HuH-7.5 (cell line): ENCODE measurements around the gene CTCF.

ENCODE experiments used
- DNase-seq: peaks from one replicate; pipeline ENCODE4 v3.0.0; 2011; ENCODE audit warnings: low spot score

The CTCF gene

DNA sequence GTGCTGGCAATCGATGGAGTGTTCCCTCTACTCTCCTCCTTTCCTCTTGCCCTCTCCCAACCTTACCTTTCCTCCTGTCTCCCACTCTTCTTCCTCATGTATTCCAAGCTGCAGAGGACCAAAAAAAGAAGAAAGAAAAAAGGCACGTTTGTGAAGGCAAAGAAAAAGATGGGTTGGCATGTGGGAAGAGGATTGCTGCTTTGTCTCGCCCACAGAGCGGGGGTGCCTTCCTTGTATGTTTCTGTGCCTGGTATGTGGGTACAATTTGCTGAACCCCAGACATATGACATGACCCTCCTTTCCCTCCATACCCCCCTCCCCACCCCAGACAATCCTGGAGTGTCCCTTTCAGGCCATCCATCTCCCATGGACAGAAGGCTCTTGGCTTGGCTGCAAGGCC is 13.1 kb upstream of the CTCF start:
- DNase-seq: no peak

DNA sequence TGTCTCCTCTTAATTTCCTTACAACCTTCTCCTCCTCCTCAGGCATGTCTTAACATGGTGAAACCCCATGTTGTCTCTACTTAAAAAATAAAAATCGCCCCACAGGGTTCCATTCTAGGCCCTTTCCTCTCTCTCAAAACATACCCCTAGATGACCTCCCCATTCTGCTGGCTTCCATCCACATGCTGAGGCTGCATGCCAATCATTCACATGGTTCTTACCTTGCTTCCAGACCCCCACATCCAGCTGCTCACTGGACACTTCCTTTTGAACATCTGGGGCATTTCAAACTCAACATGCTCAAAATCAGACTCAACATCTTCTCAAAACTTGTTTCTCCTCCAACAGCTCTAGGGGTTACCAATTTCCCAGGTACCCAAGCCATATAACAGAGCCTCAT is 12.4 kb upstream of the CTCF start:
- DNase-seq: no peak

DNA sequence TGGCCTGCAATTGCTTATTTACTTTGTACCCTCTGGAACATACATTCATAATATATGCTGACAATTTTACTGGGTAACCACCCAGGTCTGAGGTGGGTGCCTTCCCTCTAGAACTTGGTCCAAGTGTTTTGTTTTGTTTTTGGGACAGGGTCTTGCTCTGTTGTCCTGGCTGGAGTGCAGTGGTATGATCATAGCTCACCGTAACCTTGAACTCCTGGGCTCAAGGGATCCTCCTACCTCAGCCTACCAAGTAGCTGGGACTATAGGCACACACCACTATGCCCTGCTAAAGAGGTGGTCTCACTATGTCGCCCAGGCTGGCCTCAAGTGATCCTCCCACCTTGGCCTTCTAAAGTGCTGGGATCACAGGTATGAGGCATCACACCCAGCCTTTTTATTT is 11.2 kb upstream of the CTCF start:
- DNase-seq: no peak

DNA sequence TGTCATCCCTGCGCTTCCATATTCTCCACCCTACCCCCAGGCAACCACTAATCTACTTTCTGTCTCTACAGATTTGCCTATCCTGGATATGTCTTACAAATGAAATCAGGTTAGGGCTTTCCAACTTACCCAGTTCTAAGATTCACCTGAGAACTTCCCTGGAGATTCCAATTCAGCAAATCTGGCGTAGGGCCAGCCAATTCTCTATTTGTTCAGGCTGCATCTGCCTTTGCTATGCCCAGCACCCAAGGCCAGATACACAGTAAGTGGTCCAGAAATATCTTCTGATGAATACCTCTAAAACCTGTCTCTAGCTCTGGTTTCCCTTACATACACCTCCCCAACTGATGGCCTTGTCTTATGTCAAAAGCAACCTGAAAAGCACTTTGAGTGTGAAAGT is 10.4 kb upstream of the CTCF start:
- DNase-seq: no peak

DNA sequence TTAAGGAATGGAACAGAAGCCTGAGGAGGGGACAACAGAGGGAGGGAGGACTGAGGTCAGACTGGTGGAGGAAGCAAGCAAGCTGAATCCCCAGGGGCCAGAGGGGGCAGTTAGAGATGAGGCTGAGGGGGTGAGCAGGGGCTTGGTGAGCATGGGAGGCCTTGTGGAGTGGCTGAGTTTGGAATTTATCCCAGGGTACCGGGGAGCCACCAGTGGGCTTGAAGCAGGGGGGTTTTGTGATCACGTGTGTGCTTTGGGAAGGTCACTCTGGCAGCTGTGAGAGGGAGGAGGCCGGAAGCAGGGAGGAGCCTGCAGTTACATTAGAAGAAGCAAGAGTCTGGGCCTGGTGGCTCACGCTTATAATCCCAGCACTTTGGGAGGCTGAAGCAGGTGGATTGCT is 9.8 kb upstream of the CTCF start:
- no peak for DNase-seq

DNA sequence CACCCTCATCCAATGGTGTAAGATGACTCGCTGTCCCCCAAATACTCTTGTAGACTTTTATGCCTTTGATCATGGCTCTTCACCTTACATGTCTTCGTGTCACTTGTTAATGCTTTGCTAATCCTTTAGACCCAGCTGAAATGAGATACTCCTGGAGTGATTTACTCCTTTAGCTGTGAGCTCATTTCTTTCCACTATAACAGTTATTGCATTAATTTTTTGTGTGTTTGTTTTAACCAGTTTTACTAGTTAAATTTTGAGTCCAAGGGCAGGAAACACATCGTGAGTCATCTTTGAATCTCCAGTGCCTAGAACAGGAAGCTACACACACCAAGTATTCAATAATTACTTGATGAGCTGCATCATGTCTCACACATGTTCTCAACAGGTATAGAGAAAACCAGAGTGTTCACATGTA is 6.5 kb upstream of the CTCF start:
- no peak for DNase-seq

DNA sequence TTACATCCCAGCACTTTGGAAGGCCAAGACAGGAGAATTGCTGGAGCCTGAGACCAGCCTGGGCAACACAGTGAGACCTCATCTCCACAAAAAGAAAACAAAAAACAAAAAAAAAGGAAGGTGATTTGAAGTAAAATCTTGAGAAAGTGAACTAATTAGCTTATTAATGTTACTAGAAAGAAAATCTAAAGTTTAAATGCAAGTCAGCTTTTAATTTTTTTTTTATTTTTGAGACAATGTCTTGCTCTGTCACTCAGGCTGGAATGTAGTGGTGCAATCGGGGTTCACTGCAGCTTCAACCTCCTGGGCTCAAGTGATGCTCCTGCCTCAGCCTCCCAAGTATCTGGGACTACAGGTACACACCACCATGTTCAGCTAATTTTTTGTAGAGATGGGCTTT is 3.5 kb upstream of the CTCF start:
- DNase-seq: no peak

DNA sequence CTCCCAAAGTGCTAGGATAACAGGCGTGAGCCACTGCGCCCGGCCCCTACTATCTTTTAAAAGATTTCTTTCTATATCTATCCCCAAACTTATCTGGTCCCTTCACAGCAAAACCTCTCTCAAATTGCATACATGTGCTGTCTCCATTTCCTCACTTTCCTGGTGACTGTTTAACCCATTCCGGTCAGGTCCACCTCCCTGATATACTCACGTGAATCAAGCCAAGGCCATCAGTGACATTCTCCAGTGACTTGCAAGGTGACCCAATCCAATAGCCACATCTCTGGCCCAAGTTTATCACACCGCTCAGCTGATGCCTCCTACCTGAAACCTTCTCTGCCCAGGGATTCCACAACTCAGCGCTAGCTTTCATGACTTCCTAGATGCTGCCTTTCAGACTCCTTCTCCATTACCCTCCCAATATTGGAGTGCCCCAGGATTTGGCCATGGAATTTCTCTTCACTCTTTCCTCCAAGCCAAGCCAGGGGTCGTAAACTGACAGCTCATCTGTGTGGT is 1.4 kb upstream of the CTCF start:
- no peak for DNase-seq

DNA sequence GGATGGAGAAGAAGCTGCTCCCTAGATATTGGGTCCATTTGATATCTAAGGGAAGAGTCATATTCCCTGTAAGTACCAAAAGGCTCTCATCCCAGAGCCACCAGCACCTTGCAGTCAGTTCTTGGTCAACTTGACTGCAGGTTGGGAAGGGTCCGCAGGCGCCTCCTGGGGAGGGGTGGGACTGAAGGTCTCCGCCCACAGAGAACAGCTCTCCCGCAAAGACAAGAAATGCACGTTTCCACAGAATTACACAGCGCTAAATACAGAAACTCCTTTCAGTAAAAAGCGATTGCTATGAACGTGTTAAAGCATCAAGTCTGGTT is 864 bp upstream of the CTCF start:
- no peak for DNase-seq

DNA sequence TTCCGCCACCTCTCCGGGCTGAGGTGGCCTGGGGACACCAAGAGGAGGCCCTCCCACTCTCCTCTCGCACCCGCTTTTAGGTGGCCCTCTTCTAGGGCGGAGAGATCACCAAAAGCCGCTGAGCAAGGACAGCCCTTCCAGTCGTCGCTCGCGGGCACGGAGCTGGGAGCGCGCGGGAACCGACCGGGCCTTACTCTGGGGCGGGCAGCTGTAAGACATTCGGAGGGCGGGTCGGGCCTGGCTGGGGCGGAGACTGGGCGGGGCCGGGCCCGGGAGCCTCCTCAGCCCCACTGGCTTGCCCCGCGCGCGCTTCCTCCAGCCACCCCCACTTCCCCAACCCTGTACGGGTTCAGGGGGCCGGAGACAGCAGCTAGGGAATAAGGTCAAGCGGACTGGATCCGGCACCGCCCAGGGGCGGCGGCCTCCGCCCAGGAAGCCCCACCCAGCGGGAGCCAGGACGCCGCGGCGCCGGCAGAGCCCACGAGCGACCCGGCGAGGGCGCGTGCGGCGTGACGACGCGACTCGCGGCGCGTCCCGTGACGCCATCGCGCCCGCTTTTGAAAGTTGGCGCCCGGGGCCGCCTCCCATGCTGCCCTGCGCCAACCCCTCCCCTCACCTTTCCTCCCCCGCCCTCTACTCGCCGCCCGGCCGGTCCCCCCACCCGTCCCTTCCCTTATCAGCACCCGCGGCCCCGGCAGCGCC is 351 bp upstream of the CTCF start:
- peak; percentile 94 for DNase-seq

DNA sequence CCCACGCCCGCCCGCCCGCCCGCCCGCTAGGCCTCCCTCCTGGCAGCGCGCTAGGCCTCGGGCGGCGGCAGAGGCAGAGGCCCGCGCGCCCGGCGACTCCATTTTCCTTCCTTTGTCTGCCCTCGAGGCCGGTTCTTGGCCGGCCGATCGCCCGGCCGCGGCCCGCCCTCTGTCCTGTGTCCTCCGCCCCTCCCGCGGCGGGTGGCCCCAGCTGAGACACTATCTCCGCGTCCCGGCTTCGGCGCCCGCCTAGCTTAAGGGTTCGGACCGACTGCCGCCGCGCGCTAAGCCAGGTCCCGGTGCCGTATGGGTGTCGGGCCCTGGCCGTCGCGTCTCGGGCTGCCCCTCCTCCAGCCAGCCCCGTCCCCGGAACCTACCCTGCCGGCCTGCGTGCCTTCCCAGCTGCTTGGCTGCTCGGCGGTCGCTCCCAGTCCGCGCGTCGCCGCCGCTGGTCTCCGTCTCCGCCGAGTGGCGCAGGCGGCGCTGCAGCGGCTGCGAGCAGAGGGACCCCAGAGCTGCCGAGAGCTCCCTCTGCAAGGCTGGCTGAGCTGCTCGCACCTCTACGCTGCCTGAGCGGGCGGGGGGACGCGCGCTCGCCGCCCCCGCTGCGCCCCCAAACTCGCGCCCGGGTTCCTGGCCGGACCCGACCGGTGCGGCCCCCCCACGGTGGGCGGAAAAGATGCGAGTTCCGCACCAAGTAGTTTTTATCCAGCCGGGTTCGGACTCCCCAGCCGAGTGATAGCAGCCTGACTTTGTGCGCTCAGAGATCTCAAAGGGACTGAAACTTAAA is 787 bp downstream of the CTCF start:
- peak; percentile 36 for DNase-seq

DNA sequence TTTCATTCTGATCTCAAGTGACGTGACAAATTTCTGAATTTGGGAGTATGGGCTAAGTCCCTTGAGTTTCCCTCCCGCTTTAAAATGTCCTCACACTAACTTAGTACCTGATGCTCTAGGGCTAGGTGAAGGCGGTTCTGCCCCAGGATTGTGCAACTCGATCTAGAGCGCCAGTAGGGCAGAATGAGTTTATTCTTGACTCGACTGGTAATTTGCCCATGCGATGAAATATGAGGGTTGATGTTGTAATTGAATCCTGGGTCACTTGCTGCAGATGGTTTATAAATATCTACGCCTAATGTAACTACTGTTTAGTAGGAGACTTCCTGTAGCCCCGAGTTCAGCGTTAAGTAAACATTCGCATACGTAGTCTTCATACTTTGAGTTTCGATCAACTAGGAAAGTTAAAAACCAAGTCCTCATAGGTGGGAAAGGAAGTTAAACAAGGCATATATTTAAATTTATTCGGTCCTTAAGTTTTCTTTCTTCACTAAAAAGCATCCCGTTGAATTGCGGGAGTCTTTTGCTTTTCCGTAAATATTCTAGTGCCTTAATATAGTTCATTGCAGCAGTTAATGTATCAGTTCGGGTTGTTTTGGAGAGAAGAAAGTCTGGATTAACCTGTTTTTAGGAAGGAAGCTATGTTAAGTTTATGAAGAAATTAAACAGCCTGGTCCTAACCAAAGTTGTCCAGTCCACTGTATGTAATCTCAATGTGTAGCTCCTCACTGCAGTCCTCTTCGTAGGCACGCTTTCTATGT is 1.6 kb downstream of the CTCF start:
- no peak for DNase-seq

DNA sequence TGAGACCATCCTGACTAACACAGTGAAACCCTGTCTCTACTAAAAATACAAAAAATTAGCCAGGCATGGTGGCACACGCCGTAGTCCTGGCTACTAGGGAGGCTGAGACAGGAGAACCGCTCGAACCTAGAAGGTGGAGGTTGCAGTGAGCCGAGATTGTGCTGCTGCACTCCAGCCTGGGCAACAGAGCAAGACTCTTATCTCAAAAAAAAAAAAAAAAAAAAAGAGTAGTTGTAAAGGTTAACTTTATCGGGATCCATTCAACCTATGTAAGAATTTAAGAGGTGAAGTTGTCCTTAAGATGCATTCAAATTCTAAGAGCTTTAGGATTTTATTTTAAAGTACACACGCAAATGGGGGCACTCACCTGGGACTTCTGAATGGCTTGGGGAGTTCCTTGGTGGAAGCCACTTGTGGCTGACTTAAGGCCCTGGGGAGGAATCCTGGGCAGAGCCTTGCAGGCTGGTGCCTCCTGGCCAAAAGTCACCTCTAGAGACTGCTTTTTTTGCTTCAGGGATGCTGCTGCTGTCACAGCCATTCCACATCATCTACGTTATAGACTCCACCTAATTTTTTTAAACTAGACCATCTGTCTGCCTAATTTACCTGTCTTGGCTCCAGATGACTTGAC is 3.3 kb downstream of the CTCF start:
- no peak for DNase-seq

DNA sequence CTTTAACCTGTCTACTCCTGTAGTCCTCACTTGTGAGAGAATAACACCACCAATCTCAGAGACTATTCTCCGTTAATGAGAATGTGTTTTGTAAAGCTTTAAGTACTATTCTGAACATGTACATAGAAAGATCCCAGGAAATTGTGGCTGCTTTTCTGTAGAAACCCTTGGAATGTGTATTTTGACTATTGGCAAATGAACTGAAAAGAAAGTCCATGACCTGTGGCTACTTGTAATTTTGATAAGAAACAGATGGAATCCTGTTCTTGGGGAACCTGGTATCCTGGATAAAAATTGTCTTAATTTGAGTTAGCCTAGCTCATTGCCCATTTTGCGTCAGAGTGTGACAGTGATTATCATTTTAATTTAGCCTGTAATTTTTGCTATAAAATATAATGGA is 9.1 kb downstream of the CTCF start:
- DNase-seq: no peak

DNA sequence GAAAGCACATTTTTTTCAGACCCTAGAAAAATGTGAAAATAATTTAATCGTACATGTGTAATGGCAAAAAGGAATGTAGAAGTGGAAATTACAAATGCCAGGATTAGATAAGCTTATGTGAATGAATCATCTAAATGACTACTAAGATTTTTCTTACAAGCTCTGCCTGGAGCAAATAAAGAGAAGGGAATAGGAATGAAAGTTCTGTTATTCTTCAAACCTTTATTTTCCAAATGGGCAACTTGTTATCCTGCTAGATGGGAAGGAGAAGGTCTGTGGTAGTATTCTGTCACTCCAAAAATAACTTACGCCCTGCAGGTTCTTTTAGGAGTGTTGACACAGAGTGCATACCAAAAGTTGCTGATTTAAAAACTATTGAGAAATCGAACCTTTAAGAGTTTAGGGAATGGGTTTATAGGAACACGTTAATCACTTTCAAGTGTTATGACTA is 9.7 kb downstream of the CTCF start:
- DNase-seq: no peak

DNA sequence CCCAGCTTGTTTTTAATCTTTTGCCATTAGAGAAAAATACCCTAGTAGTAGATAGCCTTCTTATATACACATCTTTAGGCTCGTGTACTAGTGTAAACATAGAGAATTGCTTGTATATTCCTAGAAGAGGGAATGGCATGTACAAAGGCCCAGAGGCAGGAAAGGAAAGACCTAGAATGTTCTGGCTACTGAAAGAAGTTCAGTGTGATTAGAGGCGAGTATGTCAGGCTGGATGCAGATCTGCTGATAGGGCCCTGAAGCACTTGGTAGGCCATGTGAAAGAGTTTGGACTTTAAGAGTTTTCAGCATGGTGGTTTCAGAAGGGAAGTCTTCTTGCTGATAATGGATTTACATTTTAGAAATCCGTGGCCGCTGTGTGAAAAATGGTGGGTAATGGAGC is 17.4 kb downstream of the CTCF start:
- no peak for DNase-seq

DNA sequence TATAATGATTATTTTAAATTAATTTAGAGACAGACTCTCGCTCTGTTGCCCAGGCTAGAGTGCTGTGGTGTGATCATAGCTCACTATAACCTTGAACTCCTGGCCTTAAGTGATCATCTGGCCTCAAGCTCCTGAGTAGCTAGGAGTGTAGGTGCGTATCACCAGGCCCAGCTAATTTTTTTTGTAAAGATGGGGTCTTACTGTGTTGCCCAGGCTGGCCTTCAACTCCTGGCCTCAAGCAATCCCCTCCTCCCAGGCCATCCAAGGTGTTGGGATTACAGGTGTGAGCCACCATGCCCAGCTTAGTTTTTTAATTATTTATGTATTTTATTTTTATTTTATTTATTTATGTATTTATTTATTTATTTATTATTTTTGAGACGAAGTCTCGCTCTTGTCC is 17.9 kb downstream of the CTCF start:
- no peak for DNase-seq

DNA sequence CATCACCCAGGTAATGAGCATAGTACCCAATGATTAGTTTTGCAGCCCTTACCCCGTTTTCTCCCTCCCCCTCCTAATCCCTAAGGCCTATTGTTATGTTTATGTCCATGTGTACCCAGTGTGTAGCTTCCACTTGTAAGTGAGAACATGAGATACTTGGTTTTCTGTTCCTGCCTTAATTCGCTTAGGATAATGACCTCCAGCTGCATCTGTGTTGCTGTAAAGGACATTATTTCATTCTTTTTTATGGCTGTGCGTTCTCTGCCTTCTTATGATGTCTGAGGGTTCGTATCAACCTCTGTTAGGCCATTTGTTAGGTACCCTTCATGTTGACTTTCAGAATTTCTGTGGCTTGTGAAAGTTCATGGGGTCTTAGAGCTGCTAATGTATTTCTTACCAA is 31.0 kb downstream of the CTCF start:
- no peak for DNase-seq

DNA sequence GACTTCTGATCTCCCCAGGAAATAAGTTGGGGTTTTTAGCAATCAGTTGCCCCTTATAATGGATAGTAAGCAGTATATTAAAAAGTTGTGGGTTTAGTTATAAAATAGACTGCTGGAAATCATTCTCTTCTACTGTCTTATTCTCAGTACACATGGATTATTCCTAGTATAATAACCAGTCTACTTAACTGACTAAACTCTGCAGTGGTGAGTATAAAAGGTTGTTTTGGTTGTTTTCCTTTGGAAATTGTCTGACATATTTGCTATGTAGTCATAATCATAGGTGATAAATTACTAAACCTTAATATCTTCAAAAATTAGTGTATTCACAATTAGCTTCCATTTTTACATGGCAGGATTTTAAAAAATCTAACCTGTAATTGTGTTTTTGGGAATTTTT is 31.4 kb downstream of the CTCF start:
- DNase-seq: no peak

DNA sequence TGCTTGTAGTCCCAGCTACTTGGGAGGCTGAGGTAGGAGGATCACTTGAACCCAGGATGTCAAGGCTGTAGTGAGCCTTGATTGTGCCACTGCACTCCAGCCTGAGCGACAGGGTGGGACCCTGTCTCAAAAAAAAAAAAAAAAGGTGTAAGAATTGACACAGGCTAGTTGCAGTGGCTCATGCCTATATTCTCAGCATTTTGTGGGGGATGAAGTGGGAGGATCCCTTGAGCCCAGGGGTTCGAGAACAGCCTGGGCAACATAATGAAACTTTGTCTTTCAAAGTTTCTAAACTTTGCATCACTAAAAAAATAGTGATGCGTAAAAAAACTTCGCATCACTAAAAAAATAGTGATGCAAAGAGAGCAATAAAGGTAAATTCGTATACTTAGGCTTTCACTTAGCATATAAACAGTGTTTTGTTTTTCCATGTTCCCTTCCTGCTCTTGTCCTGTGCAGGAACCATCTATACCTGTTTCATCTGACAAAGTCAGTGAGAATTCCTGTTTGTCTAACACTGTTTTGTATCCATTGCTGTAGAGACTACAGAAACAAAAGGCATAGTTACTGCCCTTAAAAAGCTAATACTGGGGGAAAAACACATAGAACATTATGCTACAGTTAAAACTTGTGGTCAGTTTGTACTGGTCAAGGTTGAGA is 32.1 kb downstream of the CTCF start:
- DNase-seq: no peak

DNA sequence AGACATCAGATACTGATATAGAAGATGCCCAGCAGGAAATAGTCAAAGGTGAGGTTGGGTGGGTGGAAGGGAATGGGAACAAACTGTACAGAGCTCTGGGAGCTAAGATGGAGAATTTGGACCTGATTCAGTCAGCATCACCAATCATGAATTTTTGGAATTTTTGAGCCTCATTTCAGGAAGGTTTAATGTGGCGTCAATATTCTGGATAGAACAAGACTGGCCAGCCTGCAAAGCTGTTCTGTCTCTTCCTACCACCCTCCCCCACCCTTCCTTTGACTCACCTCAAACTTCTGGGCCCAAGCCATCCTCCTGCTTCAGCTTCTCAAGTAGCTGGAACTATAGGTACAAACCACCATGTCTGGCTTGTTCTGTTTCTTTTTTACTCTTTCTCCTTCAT is 32.6 kb downstream of the CTCF start:
- no peak for DNase-seq

DNA sequence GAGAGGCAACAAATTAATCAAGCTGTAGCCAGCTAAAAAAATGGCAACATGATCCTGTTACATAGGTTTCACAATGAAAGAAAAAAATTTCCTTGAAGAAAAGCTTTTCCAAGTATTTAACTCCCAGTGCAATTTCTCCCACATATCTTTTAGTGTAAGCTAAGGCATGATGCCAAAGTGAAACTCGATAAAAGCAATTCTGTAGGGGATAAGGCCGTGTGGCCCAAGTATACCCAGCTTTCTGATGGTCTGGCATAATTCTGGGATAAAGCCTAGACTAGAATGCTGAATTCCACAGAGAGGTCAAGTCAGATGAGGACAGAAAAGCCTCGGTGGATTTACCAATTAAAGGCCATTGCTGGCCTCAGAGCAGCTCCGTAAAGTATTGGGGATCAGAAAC is 36.2 kb downstream of the CTCF start:
- no peak for DNase-seq
